GM12892 (cell line): ENCODE results near the gene SYNE2.

Source experiments
- POLR2A ChIP-seq: IDR thresholded peaks from 2 replicates; pipeline ENCODE4 v1.6.1; 2011; ENCODE audit warnings: low read depth, low read length, control low read depth
- POLR2AphosphoS5 ChIP-seq: IDR thresholded peaks from 2 replicates; pipeline ENCODE4 v1.6.1; 2011; ENCODE audit warnings: low read depth, low read length, control low read depth
- TAF1 ChIP-seq: IDR thresholded peaks from 2 replicates; pipeline ENCODE4 v1.6.1; 2011; ENCODE audit warnings: low read depth, mild to moderate bottlenecking, control low read depth, low read length, borderline replicate concordance

- TF ChIP-seq POLR2A (no peak), POLR2AphosphoS5 (no peak), TAF1 (no peak)
Measured at GRCh38 chr14:64196056-64196455, 343.3 kb downstream of the SYNE2 start.
